ENCODE data around the gene HEPHL1.
"Not testable (repeated sequence)": the region's sequence is repeated elsewhere in the genome, so short reads cannot be mapped to it uniquely, and the experiment has no call there.

The HEPHL1 gene

GRCh38 chr11:94020777-94021481 lies at the start of gene HEPHL1:
Gene HEPHL1, plus strand, starts transcription at chr11:94021354. Its CDS starts 15 bp downstream, at chr11:94021369.
- no peak for DNase-seq

GRCh38 chr11:93972790-93973189 lies 48.4 kb upstream of the HEPHL1 start:
- DNase-seq = no peak

GRCh38 chr11:93973322-93974051 lies 47.7 kb upstream of the HEPHL1 start:
- not testable (repeated sequence) for DNase-seq

DNA sequence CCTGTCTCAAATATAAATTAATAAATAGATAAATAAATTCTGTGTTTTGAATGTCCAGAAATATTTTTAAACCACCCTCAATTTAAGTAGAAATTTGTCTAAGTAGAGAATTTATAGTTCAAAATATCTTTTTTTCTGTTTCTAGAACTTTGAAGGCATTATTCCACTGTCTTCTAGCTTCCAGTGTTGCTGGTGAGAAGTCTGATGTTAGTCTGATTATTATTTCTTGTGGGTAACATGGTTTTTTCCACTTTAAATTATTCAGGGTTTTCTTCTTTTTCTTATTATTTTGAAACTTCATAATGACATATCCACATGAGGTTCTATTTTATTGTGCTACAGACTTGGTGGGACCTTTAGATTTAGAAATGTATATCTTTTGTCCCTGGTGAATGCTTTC lies 46.4 kb upstream of the HEPHL1 start:
- no peak for DNase-seq

- DNase-seq = not testable (repeated sequence)
Observed at GRCh38 chr11:93976577-93977254, 44.4 kb upstream of the HEPHL1 start.

DNA sequence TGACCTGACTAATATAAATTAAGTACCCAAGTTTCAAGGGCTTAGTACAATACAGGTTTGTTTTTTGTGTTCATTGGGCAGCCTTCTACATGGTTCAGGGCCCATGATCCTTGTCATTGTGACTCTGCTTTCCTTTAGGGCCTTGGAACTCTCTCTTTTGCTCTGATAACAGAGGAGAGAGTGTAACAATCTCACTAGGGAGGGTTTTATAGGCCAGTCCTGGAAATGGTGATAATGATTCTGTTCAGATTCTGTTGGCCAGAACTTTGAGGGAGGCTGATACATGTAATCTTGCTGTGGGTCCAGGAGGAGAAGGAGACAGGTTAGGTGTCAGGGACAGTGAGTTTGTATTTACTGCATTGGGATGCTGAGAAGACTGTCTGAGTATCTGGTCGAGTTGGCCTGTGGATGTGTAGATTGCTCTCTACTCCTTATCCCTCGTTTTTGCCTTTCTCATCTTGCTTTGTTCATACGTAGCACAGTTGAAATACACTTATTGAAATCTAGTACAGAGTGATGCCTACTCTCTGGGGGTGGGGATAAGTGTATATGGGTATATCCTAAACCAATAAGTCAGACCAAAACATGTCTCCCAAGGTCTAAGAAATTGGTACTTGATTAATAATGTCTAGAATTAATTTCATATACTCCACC lies 37.5 kb upstream of the HEPHL1 start:
- DNase-seq = no peak

- no peak for DNase-seq
Observed at GRCh38 chr11:93984196-93984567, 37.0 kb upstream of the HEPHL1 start.

DNA sequence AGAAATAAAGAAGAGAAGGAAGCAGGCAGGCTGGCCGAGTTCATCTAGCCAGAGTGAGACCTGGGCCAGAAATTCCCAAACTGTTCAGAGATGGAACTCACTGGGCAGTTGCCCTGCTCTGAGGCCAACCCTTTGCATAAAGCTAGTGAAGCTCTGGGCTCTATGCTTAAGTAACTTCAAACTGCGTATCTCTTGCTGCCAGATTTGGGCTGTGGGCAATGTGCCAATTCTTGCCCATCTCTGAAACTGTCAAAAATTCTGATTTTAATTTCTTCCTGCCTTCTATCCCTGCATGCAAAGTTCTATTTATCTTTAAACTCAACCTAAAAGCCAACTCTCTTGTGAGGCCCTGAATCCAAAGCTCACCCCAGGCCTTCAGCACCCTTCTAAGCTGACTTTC lies 36.2 kb upstream of the HEPHL1 start:
- DNase-seq = no peak

GRCh38 chr11:93986716-93987115 lies 34.4 kb upstream of the HEPHL1 start:
- DNase-seq = no peak

GRCh38 chr11:93988455-93988854 lies 32.7 kb upstream of the HEPHL1 start:
- DNase-seq = no peak

- no peak for DNase-seq
Observed at GRCh38 chr11:93988912-93989311, 32.2 kb upstream of the HEPHL1 start.

GRCh38 chr11:93993747-93994146 lies 27.4 kb upstream of the HEPHL1 start:
- no peak for DNase-seq

DNA sequence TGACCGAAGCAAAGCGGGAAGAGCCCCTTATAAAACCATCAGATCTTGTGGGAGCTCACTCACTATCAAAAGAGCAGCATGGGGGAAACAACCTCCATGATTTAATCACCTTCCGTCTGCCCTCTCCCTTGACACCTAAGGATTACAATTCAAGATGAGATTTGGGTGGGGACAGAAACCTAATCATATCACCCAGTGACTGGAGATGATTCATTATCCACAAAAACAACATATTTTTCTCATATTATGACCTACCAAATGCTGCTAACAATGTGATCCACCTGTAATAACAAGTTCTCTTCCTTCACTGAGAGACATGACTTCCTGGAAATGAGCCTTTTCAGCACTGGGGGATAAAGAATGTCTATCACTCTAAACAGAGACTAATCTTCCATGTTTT lies 23.4 kb upstream of the HEPHL1 start:
- DNase-seq = no peak

DNA sequence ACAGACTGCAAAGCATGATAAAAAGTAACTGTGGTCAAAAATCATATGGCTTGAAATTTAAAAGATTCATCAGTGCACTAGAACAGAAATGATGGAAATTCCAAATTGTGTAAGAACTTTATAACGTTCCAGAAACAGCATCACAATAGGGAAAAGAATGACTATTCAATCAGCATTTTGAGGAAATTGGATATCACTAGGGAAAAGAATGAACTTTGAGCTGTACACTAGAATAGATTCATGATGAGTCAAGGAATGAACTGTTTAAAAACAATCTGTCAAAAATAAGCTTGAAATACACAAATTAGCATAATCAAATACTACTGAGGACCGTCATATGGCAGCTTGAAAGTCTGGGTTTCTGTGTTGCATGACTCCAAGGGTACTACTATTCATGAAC lies 20.5 kb upstream of the HEPHL1 start:
- no peak for DNase-seq

GRCh38 chr11:94002226-94002625 lies 18.9 kb upstream of the HEPHL1 start:
- no peak for DNase-seq

- DNase-seq = no peak
Observed at GRCh38 chr11:94007426-94007825, 13.7 kb upstream of the HEPHL1 start.

DNA sequence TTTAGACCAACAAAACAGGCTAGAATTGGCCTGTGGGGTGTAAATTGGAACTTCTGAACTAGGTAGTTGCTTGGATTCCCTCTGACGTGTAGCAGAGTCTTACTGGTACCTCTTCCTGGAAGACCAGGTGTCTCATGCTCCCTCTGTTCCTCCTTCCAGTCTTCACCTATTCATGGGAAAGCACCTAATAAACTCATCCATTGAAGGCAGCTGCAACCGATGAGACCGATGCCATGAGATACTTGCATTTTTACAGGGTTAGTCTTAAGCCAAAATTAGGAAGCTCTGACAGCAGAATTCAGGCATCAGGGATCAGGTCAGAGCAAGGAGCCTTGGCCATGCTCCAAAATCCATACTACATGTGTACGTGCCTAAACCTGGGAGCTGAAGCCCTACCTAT lies 13.2 kb upstream of the HEPHL1 start:
- no peak for DNase-seq

DNA sequence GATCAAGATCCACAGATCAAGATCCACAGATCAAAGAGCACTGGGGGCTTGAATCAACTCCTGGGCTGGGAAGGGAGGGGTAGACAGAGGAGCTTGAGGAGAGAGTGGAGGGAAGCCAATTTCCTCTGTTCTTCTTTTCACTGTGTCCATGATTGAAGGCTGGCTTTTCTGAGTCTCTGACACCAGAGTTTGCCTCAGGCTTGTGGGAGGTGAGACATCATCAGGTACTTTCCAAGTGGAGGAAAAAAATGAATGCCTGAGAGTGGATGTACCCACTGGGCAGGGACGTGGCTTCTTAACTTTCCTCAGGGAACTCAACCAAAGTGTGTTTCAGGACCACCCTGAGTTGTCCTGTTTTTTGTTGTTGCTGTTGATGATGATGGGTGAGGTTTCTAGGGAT lies 11.0 kb upstream of the HEPHL1 start:
- DNase-seq = no peak

- no peak for DNase-seq
Observed at GRCh38 chr11:94011478-94011877, 9.7 kb upstream of the HEPHL1 start.

GRCh38 chr11:94017446-94017845 lies 3.7 kb upstream of the HEPHL1 start:
- no peak for DNase-seq

GRCh38 chr11:94018721-94019120 lies 2.4 kb upstream of the HEPHL1 start:
- no peak for DNase-seq

DNA sequence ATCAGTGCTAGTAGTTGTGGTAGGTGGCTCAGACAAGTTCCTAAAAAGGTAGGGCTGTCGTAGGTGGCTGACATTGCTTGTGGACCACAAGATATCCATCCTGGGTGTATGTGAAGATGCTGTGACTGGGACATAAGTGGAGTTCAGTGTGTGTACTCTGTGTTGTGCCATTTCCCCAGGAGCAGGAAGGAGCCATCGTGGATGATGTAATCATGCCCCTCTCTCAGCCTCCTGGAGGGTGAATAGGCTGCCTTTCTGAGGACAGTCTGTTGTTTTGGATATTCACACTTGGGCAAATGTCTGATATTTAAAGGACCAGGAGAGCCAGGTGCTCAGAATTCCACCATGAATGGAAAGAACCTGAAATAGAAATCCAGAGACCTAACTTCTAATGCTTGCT lies 2.7 kb downstream of the HEPHL1 start:
- DNase-seq = no peak

GRCh38 chr11:94024547-94024946 lies 3.4 kb downstream of the HEPHL1 start:
- no peak for DNase-seq
